Tibial nerve (tissue), 4 donors: ENCODE measurements around the gene COPS8.

ENCODE experiments used
- CTCF ChIP-seq, 5 experiments: fragments of 200-600 bp in 3 of 5; fragments of 450-650 bp in 2 of 5; sonication (generic) in 3 of 5; IDR thresholded peaks; one replicate each; pipeline ENCODE4 v1.5.1; 2016 to 2019; ENCODE audit warnings: antibody characterized with exemption in 5 of 5, mild to moderate bottlenecking in 3 of 5, moderate library complexity in 2 of 5
- EP300 ChIP-seq, 2 donors: sonication (generic); formaldehyde crosslinking; IDR thresholded peaks; one replicate each; pipeline ENCODE4 v1.6.1; 2017; ENCODE audit warnings: antibody characterized with exemption in 2 of 2, mild to moderate bottlenecking in 1 of 2
- POLR2A ChIP-seq, 2 donors: fragments of 450-650 bp; IDR thresholded peaks; one replicate each; pipeline ENCODE4 v1.6.1; 2017; ENCODE audit warnings: antibody characterized with exemption in 2 of 2, mild to moderate bottlenecking in 2 of 2, moderate library complexity in 2 of 2

- TF ChIP-seq CTCF (IDR thresholded peaks at IDR 0.05), result no peak
- no peak for TF ChIP-seq EP300 (IDR thresholded peaks at IDR 0.05)
- TF ChIP-seq POLR2A (IDR thresholded peaks at IDR 0.05), result no peak
These were observed 61.6 kb downstream of the COPS8 start for GRCh38 chr2:237147317-237147716.
